ENCODE results near the gene ZNF485.
"Not testable (repeated sequence)": the region's sequence is repeated elsewhere in the genome, so short reads cannot be mapped to it uniquely, and the experiment has no call there.

Gene ZNF485

GRCh38 chr10:43607199-43607573 is 948 bp downstream of the ZNF485 start:
- DNase-seq: no peak

DNA sequence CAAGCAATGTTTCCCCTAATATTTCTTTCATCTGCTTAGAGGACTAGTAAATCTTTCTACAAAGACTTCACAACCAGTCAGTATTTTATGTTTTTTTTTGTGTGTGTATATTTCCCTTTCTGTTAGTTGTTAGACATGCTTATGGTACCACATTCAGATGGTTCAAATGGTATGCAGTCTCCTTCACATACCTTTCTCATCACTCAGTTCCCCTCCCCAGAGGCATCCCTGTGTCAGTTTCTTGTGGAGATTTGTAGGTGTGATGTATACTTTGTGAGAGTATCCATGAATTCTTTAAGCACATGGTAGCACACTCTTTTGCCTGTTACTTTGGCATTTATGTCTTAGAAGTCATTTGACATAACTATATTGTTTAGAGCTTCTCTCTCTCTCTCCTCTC is 4.4 kb downstream of the ZNF485 start:
- DNase-seq: no peak

DNA sequence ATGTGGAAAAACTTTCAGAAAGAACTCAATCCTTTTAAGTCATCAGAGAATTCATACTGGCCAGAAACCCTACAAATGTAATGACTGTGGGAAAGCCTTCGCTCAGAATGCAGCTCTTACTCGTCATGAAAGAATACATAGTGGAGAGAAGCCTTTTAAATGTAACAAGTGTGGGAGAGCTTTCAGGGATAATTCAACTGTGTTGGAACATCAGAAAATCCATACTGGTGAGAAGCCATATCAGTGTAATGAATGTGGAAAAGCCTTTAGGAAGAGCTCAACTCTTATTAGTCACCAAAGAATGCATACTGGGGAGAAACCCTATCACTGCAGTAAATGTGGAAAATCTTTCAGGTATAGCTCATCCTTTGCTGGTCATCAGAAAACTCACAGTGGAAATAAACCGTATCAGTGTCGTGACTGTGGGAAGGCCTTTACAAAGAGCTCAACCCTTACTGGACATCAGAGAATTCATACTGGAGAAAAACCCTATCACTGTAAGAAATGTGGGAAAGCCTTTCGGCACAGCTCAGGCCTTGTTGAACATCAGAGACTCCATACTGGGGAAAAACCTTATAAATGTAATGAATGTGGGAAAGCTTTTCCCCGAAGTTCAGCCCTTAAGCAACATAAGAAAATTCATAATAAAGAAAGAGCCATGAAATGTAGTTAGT is 10.6 kb downstream of the ZNF485 start:
- no peak for DNase-seq

- no peak for DNase-seq
These were observed 13.1 kb downstream of the ZNF485 start for GRCh38 chr10:43619368-43619767.

DNA sequence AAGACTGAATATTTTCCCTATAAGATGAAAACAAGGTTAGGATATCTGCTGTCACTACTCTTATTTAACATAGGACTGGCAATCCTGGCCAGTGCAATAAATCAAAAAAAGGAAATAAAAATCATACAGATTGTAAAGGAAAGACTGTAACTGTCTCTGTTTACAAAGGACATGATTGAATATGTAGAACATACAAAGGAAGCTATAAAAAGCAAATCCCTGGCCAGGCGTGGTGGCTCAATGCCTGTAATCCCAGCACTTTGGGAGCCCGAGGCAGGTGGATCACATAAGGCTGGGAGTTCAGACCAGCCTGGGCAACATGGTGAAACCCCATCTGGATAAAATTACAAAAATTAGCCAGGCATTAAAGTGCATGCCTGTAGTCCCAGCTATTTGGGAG is 15.8 kb downstream of the ZNF485 start:
- no peak for DNase-seq

GRCh38 chr10:43623351-43623750 is 17.1 kb downstream of the ZNF485 start:
- DNase-seq: no peak

GRCh38 chr10:43627942-43628341 is 21.7 kb downstream of the ZNF485 start:
- DNase-seq: no peak

DNA sequence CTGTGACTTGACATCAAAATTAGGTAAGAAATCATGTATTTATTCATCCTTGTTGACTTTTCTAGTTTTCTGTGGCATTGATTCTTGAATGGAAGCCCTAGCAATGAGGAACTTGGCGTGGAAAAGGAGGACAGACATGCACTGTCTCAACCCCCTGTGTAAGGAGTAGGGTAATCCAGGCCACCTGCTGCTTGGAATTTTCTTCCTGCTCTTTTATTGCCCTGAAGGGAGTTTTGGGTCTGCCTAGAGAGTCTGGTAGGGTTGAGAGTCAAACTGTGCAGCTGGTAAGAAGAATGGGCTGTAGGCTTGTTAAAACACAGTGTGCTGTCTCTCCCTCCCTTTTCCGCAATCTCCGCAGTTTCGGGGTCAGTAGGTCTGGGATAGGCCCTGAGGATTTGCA is 22.7 kb downstream of the ZNF485 start:
- no peak for DNase-seq

DNA sequence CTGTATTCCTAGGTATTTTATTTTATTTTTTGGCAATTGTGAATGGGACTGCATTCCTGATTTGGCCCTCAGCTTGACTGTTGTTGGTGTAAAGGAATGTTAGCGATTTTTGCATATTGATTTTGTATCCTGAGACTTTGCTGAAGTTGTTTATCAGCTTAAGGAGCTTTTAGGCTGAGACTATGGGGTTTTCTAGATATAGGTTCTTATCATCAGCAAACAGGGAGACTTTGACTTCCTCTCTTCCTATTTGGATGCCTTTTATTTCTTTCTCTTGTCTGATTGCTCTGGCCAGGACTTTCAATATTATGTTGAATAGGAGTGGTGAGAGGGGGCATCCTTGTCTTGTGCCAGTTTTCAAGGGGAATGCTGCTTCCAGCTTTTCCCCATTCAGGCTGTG is 29.6 kb downstream of the ZNF485 start:
- not testable (repeated sequence) for DNase-seq

DNA sequence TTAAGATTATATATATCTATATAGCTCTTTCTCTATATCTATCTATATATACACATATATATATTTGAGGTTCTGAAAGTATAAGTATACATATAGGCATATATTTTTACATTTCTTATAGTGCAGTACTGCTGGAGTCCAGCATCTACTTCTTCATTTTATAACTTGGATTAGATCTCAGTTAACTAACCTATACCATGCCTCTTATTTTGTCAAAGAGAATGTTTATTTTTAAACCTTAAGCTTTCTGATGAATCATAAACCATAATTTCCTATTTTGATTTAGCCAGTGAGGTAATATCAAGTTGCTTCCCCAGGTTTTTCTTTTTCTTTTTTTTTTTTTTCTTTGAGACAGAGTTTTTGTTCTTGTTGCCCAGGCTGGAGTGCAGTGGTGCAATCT is 34.4 kb downstream of the ZNF485 start:
- DNase-seq: no peak

GRCh38 chr10:43644252-43644651 is 38.0 kb downstream of the ZNF485 start:
- no peak for DNase-seq

DNA sequence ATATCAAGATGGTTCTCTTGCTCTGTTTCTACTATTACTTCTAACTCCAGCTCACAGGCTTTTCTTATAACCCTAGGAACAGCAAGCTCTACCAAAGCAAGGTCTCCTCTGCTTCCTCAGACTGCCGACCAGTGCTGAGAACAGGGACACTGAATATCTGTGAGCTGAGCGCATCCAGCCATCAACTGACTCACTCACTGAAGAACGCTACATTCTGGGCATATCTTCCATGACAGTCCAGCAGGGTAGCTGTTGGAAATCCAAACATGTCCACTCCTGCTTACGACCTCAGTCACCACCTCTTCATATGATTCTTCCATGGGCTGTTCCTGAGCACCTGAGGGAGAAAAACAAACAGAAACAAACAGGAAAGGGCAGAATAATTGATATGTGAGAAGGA is 39.6 kb downstream of the ZNF485 start:
- no peak for DNase-seq

- no peak for DNase-seq
These were observed 41.3 kb downstream of the ZNF485 start for GRCh38 chr10:43647576-43647975.

- DNase-seq: no peak
These were observed 41.8 kb downstream of the ZNF485 start for GRCh38 chr10:43648095-43648397.

GRCh38 chr10:43648398-43649184 is 42.4 kb downstream of the ZNF485 start, which contains the start of gene ZNF32:
Gene ZNF32 (minus strand): TSS chr10:43648881. CDS start chr10:43646133, 2,748 bp downstream.
- peak; percentile 79 for DNase-seq

DNA sequence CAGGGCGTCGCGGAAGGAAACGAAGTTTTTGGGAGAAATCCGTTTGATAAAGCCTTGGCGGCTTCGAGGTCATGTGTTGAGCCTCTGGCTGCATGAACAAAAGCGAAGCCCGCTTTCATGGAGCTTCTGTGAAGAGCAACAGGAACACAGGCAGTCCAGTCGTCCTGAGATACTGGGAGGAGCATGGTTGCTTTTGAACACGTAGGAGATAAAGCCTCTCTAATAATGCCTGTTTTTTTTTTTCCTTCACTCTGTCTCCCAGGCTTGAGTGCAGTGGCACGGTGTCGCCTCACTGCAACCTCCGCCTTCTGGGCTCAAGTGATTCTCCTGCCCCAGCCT is 42.9 kb downstream of the ZNF485 start:
- DNase-seq: no peak

DNA sequence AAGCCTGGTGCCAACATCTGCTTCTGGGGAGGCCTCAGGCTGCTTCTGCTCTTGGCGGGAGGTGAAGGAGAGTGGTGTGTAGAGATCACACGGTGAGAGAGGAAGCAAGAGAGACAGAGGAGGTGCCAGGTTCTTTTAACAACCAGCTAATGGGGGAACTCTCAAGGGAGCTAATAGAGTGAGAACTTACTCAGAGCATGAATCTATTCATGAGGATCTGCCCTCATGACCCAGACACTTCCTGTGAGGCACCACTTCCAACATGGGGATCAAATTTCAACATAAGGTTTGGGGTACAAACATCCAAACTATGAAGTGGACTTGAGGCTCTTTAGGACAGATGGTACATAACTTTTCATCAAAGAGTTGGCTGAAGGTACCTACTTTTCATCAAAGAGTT is 47.5 kb downstream of the ZNF485 start:
- no peak for DNase-seq

DNA sequence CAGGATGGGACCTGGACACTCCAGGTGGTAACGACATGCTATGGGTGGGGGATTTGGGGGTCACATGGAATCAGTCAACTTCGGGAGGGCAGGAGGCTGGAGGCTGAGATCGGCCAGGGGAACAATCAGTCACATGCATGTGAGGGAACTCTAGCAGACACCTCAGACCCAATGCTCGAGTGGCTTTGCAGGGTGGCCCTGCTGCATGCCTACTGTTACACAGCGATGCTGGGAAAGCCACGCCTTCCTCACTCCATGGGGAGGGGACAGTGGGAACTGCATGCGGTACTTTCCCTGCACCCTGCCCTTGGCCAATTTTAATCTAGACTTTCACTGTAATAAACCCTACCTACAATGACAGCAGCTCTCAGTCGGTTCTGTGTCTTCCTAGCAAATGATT is 49.1 kb downstream of the ZNF485 start:
- no peak for DNase-seq

DNA sequence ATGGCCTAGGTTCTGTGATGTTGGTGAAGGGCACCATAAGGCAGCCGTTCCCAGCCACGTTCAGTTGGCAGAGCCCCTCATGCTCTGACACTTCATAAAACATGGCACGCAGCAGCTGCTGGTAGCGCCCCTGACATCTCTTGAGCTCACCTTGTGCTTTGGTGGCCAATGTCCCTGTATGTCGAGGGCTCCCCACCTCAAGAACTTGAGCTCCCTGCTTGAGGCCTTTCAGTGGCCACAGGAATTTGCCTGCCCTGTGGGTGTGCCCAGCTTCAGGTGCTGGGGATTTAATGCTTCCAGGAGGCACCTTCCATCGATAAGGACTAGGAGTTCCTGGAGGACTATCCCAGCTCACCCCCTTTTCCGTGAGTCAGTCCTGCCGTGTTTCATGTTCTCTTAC is 52.0 kb downstream of the ZNF485 start:
- no peak for DNase-seq

DNA sequence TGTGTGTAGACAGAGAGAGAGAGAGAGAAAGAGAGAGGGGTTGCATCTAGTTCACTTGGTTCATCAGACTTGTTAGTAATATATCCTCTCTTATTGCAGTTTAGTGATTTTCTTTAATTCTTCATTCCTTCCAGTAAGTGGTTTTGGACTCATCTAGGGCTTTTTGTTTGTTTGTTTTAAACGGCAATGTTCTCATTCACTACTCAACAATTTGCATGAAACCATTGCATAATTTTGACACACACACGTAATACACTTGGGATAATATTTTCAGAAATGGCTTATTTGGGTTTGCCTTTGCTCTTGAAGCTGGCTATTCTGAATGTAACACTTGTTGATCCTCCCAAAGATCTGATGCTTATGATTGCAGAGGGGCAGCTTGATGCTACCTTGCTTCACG is 58.8 kb downstream of the ZNF485 start:
- no peak for DNase-seq

DNA sequence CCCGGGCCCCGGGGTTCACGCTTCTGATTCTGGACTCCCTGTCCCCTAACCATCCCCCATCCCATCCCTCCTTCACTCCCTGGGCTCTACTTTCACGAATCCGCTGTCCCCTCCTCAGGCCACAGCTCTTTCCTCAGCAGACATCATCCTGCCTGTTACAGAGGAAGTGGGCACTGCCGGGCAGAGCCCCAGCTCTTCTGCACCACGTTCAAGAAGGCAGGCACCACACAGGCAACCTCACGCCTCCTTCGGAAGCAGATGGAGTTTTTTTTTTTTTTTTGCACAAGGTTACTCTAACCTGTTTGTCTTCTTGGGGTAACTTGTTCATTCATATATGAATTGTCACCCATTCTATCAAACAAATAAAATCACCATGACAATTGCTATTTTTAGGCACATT is 60.3 kb downstream of the ZNF485 start:
- DNase-seq: no peak

GRCh38 chr10:43667317-43667731 is 61.1 kb downstream of the ZNF485 start:
- DNase-seq: no peak

Measured in activated CD4-positive, alpha-beta T cell treated with anti-CD3 and anti-CD28 coated beads, Interleukin-2, amount 50 U/mL, for 1 hour (primary cell).